Measurements from ENCODE around the gene LYRM4. TPM values are rescaled to one million over a fixed set of nuclear protein-coding genes. Genes with fewer than 3 reads are reported as not detected.
A peak's percentile ranks its signal among the peaks of the same experiment; 100 is the strongest.

LYRM4 gene
- total RNA-seq, 1 donor from 2014 or later, result 34.4 TPM

- H3K27me3 Mint-ChIP-seq, result no peaks in the 10 kb centered on the region
- H3K4me1 Mint-ChIP-seq (ENCODE audit: low read depth), result no peaks in the 10 kb centered on the region
- H3K27ac Mint-ChIP-seq, result no peak overlapping the region
- H3K36me3 Mint-ChIP-seq (ENCODE audit: insufficient read depth), result peaks cover 3% of the 10 kb centered on the region
- H3K9me3 Mint-ChIP-seq (ENCODE audit: low read depth), result no peaks in the 10 kb centered on the region
- no peak for DNase-seq (ENCODE audit: low spot score, unreplicated experiment)
- no peak overlapping the region for H3K4me3 Mint-ChIP-seq (ENCODE audit: low read depth)
- TF ChIP-seq CTCF (IDR thresholded peaks at IDR 0.05; ENCODE audit: unreplicated experiment), result no peak
Observed at GRCh38 chr6:5108068-5108467, 152.7 kb downstream of the LYRM4 start.

GRCh38 chr6:5107341-5107740 is 153.4 kb downstream of the LYRM4 start:
- Mint-ChIP-seq H3K27ac (no peak overlapping the region), H3K36me3 (ENCODE audit: insufficient read depth) (peaks cover 1% of the 10 kb centered on the region), H3K27me3 (no peaks in the 10 kb centered on the region), H3K4me3 (ENCODE audit: low read depth) (no peak overlapping the region), H3K4me1 (ENCODE audit: low read depth) (no peaks in the 10 kb centered on the region), H3K9me3 (ENCODE audit: low read depth) (no peaks in the 10 kb centered on the region)
- DNase-seq (ENCODE audit: low spot score, unreplicated experiment), result no peak
- no peak for TF ChIP-seq CTCF (IDR thresholded peaks at IDR 0.05; ENCODE audit: unreplicated experiment)

- Mint-ChIP-seq H3K4me1 (ENCODE audit: low read depth) (no peaks in the 10 kb centered on the region), H3K27ac (peak overlapping the region; percentile 52), H3K9me3 (ENCODE audit: low read depth) (no peaks in the 10 kb centered on the region), H3K36me3 (ENCODE audit: insufficient read depth) (no peaks in the 10 kb centered on the region), H3K4me3 (ENCODE audit: low read depth) (no peak overlapping the region), H3K27me3 (no peaks in the 10 kb centered on the region)
- no peak for DNase-seq (ENCODE audit: low spot score, unreplicated experiment)
- TF ChIP-seq CTCF (IDR thresholded peaks at IDR 0.05; ENCODE audit: unreplicated experiment), result no peak
Observed at GRCh38 chr6:5105146-5105545, 155.6 kb downstream of the LYRM4 start.

GRCh38 chr6:5104667-5105066 is 156.1 kb downstream of the LYRM4 start:
- H3K27me3 Mint-ChIP-seq, result no peaks in the 10 kb centered on the region
- no peak overlapping the region for H3K27ac Mint-ChIP-seq
- no peaks in the 10 kb centered on the region for H3K36me3 Mint-ChIP-seq (ENCODE audit: insufficient read depth)
- H3K4me1 Mint-ChIP-seq (ENCODE audit: low read depth), result no peaks in the 10 kb centered on the region
- TF ChIP-seq CTCF (IDR thresholded peaks at IDR 0.05; ENCODE audit: unreplicated experiment), result no peak
- DNase-seq (ENCODE audit: low spot score, unreplicated experiment), result no peak
- H3K9me3 Mint-ChIP-seq (ENCODE audit: low read depth), result no peaks in the 10 kb centered on the region
- no peak overlapping the region for H3K4me3 Mint-ChIP-seq (ENCODE audit: low read depth)

- no peak overlapping the region for H3K27ac Mint-ChIP-seq
- no peak overlapping the region for H3K4me3 Mint-ChIP-seq (ENCODE audit: low read depth)
- H3K9me3 Mint-ChIP-seq (ENCODE audit: low read depth), result no peaks in the 10 kb centered on the region
- DNase-seq (ENCODE audit: low spot score, unreplicated experiment), result no peak
- no peaks in the 10 kb centered on the region for H3K36me3 Mint-ChIP-seq (ENCODE audit: insufficient read depth)
- H3K4me1 Mint-ChIP-seq (ENCODE audit: low read depth), result no peaks in the 10 kb centered on the region
- no peaks in the 10 kb centered on the region for H3K27me3 Mint-ChIP-seq
- no peak for TF ChIP-seq CTCF (IDR thresholded peaks at IDR 0.05; ENCODE audit: unreplicated experiment)
Observed at GRCh38 chr6:5103250-5103649, 157.5 kb downstream of the LYRM4 start.
